GM23248 (cell line): Measurements from ENCODE around the gene CDK12. TPM values are rescaled to one million over a fixed set of nuclear protein-coding genes. Genes with fewer than 3 reads are reported as not detected.

Source experiments
- DNase-seq: peaks from one replicate; pipeline ENCODE4 v3.0.0-alpha.2; 2015
- H2AFZ ChIP-seq: fragments of 200-600 bp; sonication (generic); 2 replicates; pipeline ENCODE4 v1.6.1; 2016; ENCODE audit warnings: antibody characterized with exemption
- H3F3A ChIP-seq: fragments of 200-600 bp; sonication (generic); 2 replicates; pipeline ENCODE4 v1.6.1; 2016; ENCODE audit warnings: mild to moderate bottlenecking, antibody characterized with exemption, mixed run types; ENCODE audit not compliant: insufficient read depth
- H3K27ac ChIP-seq: fragments of 200-600 bp; sonication (generic); 2 replicates; pipeline ENCODE4 v1.5.1; 2016; ENCODE audit warnings: mild to moderate bottlenecking
- H3K27me3 ChIP-seq: fragments of 200-600 bp; sonication (generic); replicated peaks from 2 replicates; pipeline ENCODE4 v1.6.1; 2016; ENCODE audit warnings: mild to moderate bottlenecking; ENCODE audit not compliant: insufficient read depth
- H3K36me3 ChIP-seq: fragments of 200-600 bp; sonication (generic); 2 replicates; pipeline ENCODE4 v1.6.1; 2016; ENCODE audit warnings: low read depth, mild to moderate bottlenecking
- H3K4me1 ChIP-seq: fragments of 200-600 bp; sonication (generic); 2 replicates; pipeline ENCODE4 v1.6.1; 2016; ENCODE audit warnings: mild to moderate bottlenecking; ENCODE audit not compliant: insufficient read depth
- H3K4me2 ChIP-seq: fragments of 200-600 bp; sonication (generic); one replicate; pipeline ENCODE4 v1.6.1; 2016; ENCODE audit warnings: mild to moderate bottlenecking; ENCODE audit not compliant: unreplicated experiment
- H3K4me3 ChIP-seq: fragments of 200-600 bp; sonication (generic); 2 replicates; pipeline ENCODE4 v1.5.1; 2016; ENCODE audit warnings: mild to moderate bottlenecking
- H3K79me2 ChIP-seq: fragments of 200-600 bp; sonication (generic); 2 replicates; pipeline ENCODE4 v1.6.1; 2016; ENCODE audit warnings: mild to moderate bottlenecking; ENCODE audit not compliant: insufficient read depth
- H3K9ac ChIP-seq: fragments of 200-600 bp; sonication (generic); 2 replicates; pipeline ENCODE4 v1.6.1; 2016; ENCODE audit warnings: mild to moderate bottlenecking
- H3K9me2 ChIP-seq: fragments of 200-600 bp; sonication (generic); 2 replicates; pipeline ENCODE4 v1.6.1; 2016; ENCODE audit warnings: mixed run types, mild to moderate bottlenecking, moderate library complexity; ENCODE audit not compliant: insufficient read depth
- H3K9me3 ChIP-seq: fragments of 200-600 bp; sonication (generic); one replicate; pipeline ENCODE4 v1.6.1; 2017; ENCODE audit warnings: low read depth
- H4K20me1 ChIP-seq: fragments of 200-600 bp; sonication (generic); 2 replicates; pipeline ENCODE4 v1.6.0; 2016; ENCODE audit not compliant: insufficient read depth
- EZH2 ChIP-seq: fragments of 200-600 bp; sonication (generic); IDR thresholded peaks from 2 replicates; pipeline ENCODE4 v1.6.1; 2018; ENCODE audit warnings: antibody characterized with exemption, mild to moderate bottlenecking; ENCODE audit not compliant: insufficient read depth, poor library complexity, severe bottlenecking
- EZH2phosphoT487 ChIP-seq: fragments of 200-600 bp; sonication (generic); IDR thresholded peaks from 2 replicates; pipeline ENCODE4 v1.6.1; 2018; ENCODE audit warnings: antibody characterized with exemption, moderate library complexity, mild to moderate bottlenecking, low read depth; ENCODE audit not compliant: insufficient read depth
- WGBS, 2 experiments: methylation state at CpG; one replicate each; pipeline ENCODE4 v1.1.6; 2015 to 2017; ENCODE audit warnings: low lambda C conversion rate in 2 of 2, low coverage in 1 of 2; ENCODE audit errors: missing lambda C conversion rate in 2 of 2; 5-methylcytosine and 5-hydroxymethylcytosine counted together
- in situ Hi-C: fragments of 300-500 bp; cut with MboI; formaldehyde crosslinking; loops from 2 replicates; pipeline ENCODE4 v1.15.0; 2020
- polyA plus RNA-seq: library from polyadenylated mRNA; unstranded; fragments of >200 nt; fragmentation: Nextera tagmentation; extraction: Ambion mirVana; gene quantifications from 2 replicates; pipeline ENCODE4 v1.2.1, GENCODE V29; 2016
- total RNA-seq: library from RNA; depleted of rRNA; stranded (reverse); fragments of >200 nt; shearing (Covaris generic); gene quantifications from 2 replicates; pipeline ENCODE4 v1.2.3, GENCODE V29; 2014

The CDK12 gene
- total and polyA plus RNA-seq, 2 experiments from 2014 or later: 8.9 to 21.1 TPM

DNA sequence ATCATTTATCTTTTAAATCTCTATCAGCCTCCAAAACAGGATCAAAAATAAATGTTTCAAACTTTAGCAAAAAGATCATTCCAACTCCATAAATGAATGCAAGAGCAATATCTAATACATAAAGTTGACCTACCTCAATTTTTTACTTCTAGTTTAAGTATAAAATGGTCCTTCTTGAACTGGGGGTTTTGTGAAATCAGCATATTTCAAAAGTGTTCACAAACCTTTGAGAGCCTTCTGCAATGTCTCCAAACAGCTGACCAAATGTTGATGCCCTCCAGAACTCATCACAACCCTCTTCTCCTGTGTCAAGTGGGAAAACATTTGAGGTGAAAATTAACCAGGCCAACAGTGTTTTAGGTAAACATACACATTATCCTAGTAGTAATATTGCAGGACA lies 18.0 kb upstream of the CDK12 start:
- in situ Hi-C loops: no loop called here
- peaks cover 45% of the 10 kb centered on the region for H3K36me3 ChIP-seq
- TF ChIP-seq EZH2 (no peak), EZH2phosphoT487 (no peak)

DNA sequence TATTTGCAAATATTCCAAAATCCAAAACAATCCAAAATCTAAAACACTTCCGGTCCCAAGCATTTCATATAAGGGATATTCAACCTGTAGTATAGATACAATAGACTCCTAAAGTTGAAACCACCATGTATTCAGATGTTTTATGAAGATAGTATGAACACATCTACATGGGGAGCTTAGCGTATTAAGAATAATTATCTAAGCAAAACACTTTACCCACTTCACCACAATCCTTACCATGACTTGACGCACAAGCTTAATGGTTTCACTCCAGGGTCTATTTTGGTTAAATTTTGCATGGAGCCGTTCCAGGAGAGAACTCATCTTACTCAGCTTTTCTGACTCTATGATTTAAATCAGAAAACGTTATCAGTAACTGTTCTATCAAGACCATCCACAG lies 13.7 kb upstream of the CDK12 start:
- Histone ChIP-seq H3K4me1 (0 out of 2 replicates have a peak, but pooled peaks cover 5% of the 10 kb centered on the region), H4K20me1 (no peaks in the 10 kb centered on the region), H3K27ac (no peak overlapping the region), H3K36me3 (peaks cover 18% of the 10 kb centered on the region), H3F3A (no peaks in the 10 kb centered on the region), H3K27me3 (no peaks in the 10 kb centered on the region), H3K9ac (no peak overlapping the region), H3K4me2 (no peak overlapping the region), H3K9me3 (no peaks in the 10 kb centered on the region), H3K79me2 (peaks cover 89% of the 10 kb centered on the region), H2AFZ (no peak overlapping the region), H3K4me3 (no peak overlapping the region), H3K9me2 (no peaks in the 10 kb centered on the region)
- 95 to 98% methylated on average over 5 of the region's 5 CpGs for WGBS, 2 experiments
- no peak for DNase-seq
- in situ Hi-C loops: no loop called here
- TF ChIP-seq EZH2phosphoT487 (no peak), EZH2 (no peak)

More for the DNA sequence above, 18.0 kb upstream of the CDK12 start:
- Histone ChIP-seq H3K9me3 (no peaks in the 10 kb centered on the region), H3K4me2 (no peak overlapping the region), H3K79me2 (peaks cover 64% of the 10 kb centered on the region), H3K27ac (no peak overlapping the region), H4K20me1 (no peaks in the 10 kb centered on the region), H3K9me2 (no peaks in the 10 kb centered on the region), H3K4me3 (no peak overlapping the region), H3K27me3 (no peaks in the 10 kb centered on the region), H3K9ac (no peak overlapping the region), H3F3A (no peaks in the 10 kb centered on the region), H3K4me1 (no peaks in the 10 kb centered on the region), H2AFZ (no peak overlapping the region)
- no peak for DNase-seq

DNA sequence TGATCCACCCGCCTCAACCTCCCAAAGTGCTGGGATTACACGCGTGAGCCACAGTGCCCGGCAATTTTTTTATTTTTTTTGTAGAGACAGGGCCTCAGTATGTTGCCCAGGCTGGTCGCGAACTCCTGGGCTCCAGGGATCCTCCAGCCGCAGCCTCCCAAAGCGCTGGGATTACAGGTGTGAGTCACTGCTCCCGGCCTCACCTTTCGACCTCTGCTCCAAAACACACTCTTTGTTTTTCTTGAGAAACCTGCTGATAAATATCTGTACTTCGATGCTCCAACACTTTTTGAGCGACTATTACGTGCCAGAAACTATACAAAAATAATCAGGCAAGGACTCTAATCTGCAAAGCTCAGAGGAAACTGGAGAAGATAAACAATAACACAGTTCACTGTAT lies 11.2 kb upstream of the CDK12 start:
- Histone ChIP-seq H3K9me3 (no peaks in the 10 kb centered on the region), H3K4me1 (0 out of 2 replicates have a peak, but pooled peaks cover 5% of the 10 kb centered on the region), H3K4me3 (peak overlapping the region; percentile 96), H3K27me3 (no peaks in the 10 kb centered on the region), H3K9ac (peak overlapping the region; percentile 97), H3K27ac (peak overlapping the region; percentile 88), H3K9me2 (no peaks in the 10 kb centered on the region), H3K36me3 (peaks cover 12% of the 10 kb centered on the region; the same call in 1 of the 2 replicates), H3F3A (no peaks in the 10 kb centered on the region), H3K79me2 (peaks cover 68% of the 10 kb centered on the region), H4K20me1 (no peaks in the 10 kb centered on the region), H3K4me2 (peak overlapping the region; percentile 91), H2AFZ (no peak overlapping the region)
- DNase-seq: peak; percentile 8
- TF ChIP-seq EZH2phosphoT487 (no peak), EZH2 (no peak)
- in situ Hi-C loops: no loop called here
- WGBS, 2 experiments: 75 to 76% methylated on average over 13 of the region's 13 CpGs

DNA sequence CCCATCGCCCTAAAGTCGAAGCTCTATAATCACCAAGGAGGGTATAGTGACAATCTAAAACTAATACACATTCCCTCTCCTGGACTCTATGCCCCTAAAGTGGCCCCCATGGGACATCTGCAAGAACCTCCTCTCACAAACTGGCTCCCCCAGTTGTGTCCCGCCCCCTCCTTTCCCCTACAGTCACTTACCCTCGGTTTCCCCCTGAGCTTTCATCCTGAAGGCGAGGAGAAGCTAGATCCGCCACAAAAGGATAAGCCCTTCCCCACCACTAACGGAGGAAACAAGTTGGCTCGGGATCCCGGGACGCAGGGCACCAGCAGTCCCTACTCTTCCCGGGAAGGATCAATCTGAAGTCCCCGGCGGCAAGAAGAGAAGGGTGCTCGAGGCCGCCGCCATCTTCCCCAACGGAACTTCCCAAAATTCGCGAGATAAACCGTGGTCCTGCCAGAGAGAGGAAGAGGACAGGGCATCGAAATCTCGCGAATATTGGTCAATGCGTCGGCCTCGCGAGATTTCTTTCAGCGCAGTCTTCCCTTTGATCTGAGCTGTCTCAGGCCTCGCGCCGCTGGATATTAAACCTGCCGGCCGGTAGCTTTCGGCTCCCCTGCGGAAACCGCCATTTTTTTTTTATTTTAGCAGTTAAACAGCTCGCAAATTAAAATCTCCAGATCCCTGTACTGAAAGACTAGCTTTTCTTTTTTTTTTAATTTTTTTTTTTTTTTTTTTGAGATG lies 10.3 kb upstream of the CDK12 start, which contains the start of gene MED1:
TSS of gene MED1 (minus strand) at position 417 of the 735 bp plus-strand sequence. CDS start at position 216, 201 bp downstream.
- peaks cover 58% of the 10 kb centered on the region for H3K79me2 ChIP-seq
- in situ Hi-C loops: no loop called here
- H3K4me1 ChIP-seq: 0 out of 2 replicates have a peak, but pooled peaks cover 5% of the 10 kb centered on the region
- H4K20me1 ChIP-seq: no peaks in the 10 kb centered on the region
- peak within 1 kb of the TSS; percentile 91 for H3K4me2 ChIP-seq
- no peaks in the 10 kb centered on the region for H3K9me2 ChIP-seq
- DNase-seq: peak; percentile 99
- peak within 1 kb of the TSS; percentile 91 for H2AFZ ChIP-seq
- no peaks in the 10 kb centered on the region for H3F3A ChIP-seq
- WGBS, 2 experiments: 1% methylated on average over 36 to 37 of the region's 37 CpGs
- peak within 1 kb of the TSS; percentile 88 for H3K27ac ChIP-seq
- H3K9ac ChIP-seq: peak within 1 kb of the TSS; percentile 97
- H3K9me3 ChIP-seq: no peaks in the 10 kb centered on the region
- H3K4me3 ChIP-seq: peak within 1 kb of the TSS; percentile 96
- no peak for TF ChIP-seq EZH2
- no peak for TF ChIP-seq EZH2phosphoT487
- peaks cover 7% of the 10 kb centered on the region; the same call in 1 of the 2 replicates for H3K36me3 ChIP-seq
- H3K27me3 ChIP-seq: no peaks in the 10 kb centered on the region
